ENCODE measurements around the gene ZNF462.

GRCh38 chr9:106896695-106897094, 33.7 kb downstream of the ZNF462 start:
- TF ChIP-seq POLR2A (IDR thresholded peaks at IDR 0.05; ENCODE audit: low read length) (no peak), GATA1 (IDR thresholded peaks at IDR 0.05; ENCODE audit: low read depth, low read length) (no peak)

Measured in erythroblast (primary cell).